ENCODE data around the gene UBE2G2.

UBE2G2 gene

GRCh38 chr21:44739316-44739715 lies 62.3 kb downstream of the UBE2G2 start:
- no peak for DNase-seq
- in situ Hi-C loops (cut with HindIII; ENCODE audit: low pct_ligation_motif_present, low pct_unique_long_range_greater_than_20kb, low sequenced_read_pairs): no loop called here

DNA sequence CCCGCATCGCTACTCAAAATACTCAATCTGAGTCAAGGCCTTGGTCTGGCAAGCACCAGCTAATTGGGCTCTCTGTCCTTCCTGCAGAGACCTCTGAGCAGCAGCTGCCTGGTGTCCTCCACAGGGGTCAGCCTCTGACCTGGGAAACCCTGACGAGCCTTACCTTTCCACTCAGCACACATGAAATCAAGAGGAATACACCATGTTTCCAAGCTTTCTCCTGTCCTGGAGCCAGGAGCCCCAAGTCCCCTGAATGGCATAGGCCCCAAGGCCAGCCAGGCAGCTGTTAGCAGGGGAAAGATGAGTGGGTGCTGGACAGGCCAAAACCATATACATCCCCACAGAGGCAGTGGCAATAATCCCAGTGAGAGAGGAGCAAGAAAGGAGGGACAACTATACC lies 63.0 kb downstream of the UBE2G2 start:
- no peak for DNase-seq
- in situ Hi-C loops (cut with HindIII; ENCODE audit: low pct_ligation_motif_present, low pct_unique_long_range_greater_than_20kb, low sequenced_read_pairs): no loop called here

GRCh38 chr21:44737706-44738354 lies 63.8 kb downstream of the UBE2G2 start:
- DNase-seq: no peak
- in situ Hi-C loops (cut with HindIII; ENCODE audit: low pct_ligation_motif_present, low pct_unique_long_range_greater_than_20kb, low sequenced_read_pairs): no loop called here

GRCh38 chr21:44736291-44737004 lies 65.2 kb downstream of the UBE2G2 start:
- no peak for DNase-seq

GRCh38 chr21:44735821-44736220 lies 65.8 kb downstream of the UBE2G2 start:
- in situ Hi-C loops (cut with HindIII; ENCODE audit: low pct_ligation_motif_present, low pct_unique_long_range_greater_than_20kb, low sequenced_read_pairs): no loop called here
- no peak for DNase-seq

More at GRCh38 chr21:44736291-44737004, 65.2 kb downstream of the UBE2G2 start:
- in situ Hi-C loops (cut with HindIII; ENCODE audit: low pct_ligation_motif_present, low pct_unique_long_range_greater_than_20kb, low sequenced_read_pairs): no loop called here

DNA sequence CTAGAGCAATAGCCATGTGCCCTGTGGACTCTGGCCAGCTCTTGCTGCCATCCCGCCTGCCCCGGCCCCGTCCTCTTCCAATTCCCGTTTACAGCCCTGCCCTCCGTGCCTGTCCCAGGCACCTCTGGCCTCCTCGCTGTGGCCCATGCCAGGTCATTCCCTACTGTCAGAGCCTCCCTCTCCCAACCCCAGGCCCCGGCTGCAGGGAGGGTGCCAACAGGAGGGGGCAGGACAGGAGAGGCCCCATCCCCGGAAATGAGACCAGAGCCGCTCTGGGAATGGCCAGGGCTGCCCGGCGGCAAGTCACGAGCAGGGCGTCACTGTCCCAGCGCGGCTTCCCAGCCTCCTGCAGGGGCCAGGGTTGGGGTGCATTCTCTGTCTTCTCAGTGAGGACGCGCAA lies 66.8 kb downstream of the UBE2G2 start:
- in situ Hi-C loops (cut with HindIII; ENCODE audit: low pct_ligation_motif_present, low pct_unique_long_range_greater_than_20kb, low sequenced_read_pairs): no loop called here
- no peak for DNase-seq

GRCh38 chr21:44734026-44734745 lies 67.4 kb downstream of the UBE2G2 start:
- in situ Hi-C loops (cut with HindIII; ENCODE audit: low pct_ligation_motif_present, low pct_unique_long_range_greater_than_20kb, low sequenced_read_pairs): no loop called here

DNA sequence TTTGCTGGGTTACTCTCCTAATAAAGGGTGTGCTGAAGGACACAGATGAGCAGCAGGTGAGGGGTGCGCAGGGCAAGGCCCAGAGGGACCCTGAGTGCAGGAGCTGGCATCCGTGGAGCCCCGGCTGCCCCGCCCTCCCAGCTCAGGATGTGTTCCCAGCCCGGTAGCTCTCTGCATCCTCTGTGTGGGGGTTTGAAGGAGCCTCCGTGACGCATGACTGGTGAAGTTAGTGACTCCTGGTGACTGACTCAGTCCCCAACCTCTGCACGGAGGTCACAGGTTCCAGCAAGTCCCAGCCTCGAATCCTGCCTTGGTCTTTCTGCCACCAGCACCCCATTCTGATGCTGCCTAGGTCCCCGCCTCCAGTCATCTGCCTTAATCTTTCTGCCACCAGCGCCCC lies 68.7 kb downstream of the UBE2G2 start:
- in situ Hi-C loops (cut with HindIII; ENCODE audit: low pct_ligation_motif_present, low pct_unique_long_range_greater_than_20kb, low sequenced_read_pairs): no loop called here
- no peak for DNase-seq

More at GRCh38 chr21:44734026-44734745, 67.4 kb downstream of the UBE2G2 start:
- no peak for DNase-seq

DNA sequence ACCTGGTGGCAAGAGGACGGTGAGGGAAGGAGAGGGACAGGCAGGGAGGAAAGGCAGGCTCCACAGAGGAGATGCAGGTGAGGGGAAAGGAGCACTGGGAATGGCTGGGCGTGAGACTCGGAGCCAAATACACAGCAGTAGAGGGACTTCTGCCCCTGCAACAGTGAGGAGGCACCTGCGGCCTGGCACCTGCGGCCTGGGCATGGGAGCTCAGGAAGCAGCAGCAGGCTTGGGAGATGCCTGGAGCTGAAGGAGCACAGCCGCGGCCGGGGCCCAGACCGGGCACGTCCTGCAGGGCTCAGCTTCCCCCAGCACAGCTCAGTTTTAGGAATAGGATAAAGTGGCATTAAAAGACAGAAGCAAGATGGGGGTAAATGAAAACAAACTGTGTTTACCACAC lies 69.4 kb downstream of the UBE2G2 start:
- no peak for DNase-seq
- in situ Hi-C loops (cut with HindIII; ENCODE audit: low pct_ligation_motif_present, low pct_unique_long_range_greater_than_20kb, low sequenced_read_pairs): no loop called here

DNA sequence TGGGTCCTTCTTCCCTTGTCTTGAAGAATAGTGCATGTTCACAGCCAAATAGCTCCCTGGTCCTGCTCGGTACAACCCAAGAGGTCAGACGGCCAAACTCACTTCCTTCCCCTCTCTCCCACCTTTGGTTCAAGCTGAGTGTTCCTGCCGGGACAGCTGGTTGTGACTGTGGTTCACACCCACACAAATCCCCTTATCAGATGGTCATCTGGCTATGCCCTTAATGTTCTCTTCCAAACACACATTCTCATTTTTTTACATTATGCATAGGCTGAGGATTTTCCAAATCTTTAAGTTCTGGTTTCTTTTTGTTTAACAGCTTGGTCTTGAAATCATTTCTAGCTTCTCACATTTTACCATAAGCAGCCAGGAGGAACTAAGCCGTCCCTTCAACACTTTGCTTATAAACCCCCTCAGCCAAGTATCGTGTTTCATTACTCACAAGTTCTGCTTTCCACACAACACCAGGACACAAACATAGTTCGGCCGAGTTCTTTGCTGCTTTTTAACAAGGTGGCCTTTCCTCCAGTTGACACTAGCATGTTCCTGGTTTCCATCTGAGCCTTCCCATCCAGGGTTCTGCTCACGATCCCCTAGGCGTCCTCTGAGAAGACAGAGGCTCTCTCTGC lies 70.6 kb downstream of the UBE2G2 start:
- DNase-seq: no peak
- in situ Hi-C loops (cut with HindIII; ENCODE audit: low pct_ligation_motif_present, low pct_unique_long_range_greater_than_20kb, low sequenced_read_pairs): no loop called here

DNA sequence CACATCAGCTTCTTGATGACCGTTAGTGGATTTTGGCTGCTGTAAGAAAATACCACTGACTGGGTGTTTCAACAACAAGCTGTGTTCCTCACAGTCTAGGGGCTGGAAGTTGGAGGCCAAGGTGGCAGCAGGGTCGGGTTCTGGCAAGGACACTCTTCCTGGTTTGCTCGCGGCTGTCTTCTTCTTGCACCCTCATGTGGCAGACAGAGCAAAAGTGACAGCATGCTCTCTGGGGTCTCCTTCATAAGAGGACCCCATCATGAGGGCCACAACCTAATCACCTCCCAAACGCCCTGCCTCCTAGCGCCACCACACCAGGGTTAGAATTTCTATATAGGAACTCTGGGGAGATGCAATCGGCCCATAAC lies 71.6 kb downstream of the UBE2G2 start:
- in situ Hi-C loops (cut with HindIII; ENCODE audit: low pct_ligation_motif_present, low pct_unique_long_range_greater_than_20kb, low sequenced_read_pairs): no loop called here
- DNase-seq: no peak

GRCh38 chr21:44729336-44730027 lies 72.1 kb downstream of the UBE2G2 start:
- no peak for DNase-seq
- in situ Hi-C loops (cut with HindIII; ENCODE audit: low pct_ligation_motif_present, low pct_unique_long_range_greater_than_20kb, low sequenced_read_pairs): no loop called here

GRCh38 chr21:44728716-44729115 lies 72.9 kb downstream of the UBE2G2 start:
- no peak for DNase-seq
- in situ Hi-C loops (cut with HindIII; ENCODE audit: low pct_ligation_motif_present, low pct_unique_long_range_greater_than_20kb, low sequenced_read_pairs): no loop called here

GRCh38 chr21:44727757-44728156 lies 73.9 kb downstream of the UBE2G2 start:
- DNase-seq: no peak
- in situ Hi-C loops (cut with HindIII; ENCODE audit: low pct_ligation_motif_present, low pct_unique_long_range_greater_than_20kb, low sequenced_read_pairs): no loop called here

DNA sequence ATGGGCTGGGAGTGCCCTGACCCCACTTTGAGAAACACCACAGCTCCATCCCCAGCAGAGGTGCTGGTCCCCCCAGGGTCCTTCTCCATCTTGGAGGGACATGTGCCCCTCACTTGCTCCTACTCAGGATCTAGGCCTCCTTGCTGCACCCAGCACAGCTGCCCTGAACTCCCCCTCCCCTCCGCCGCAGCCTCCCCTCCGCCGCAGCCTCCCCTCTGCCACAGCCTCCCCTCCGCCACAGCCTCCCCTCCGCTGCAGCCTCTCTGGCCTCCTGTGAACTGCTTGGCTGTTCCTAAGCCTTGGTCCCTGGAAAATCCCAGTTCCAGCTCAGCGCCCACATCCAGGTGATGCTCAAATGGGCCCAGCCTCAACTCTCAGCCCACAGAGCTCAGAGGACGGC lies 74.3 kb downstream of the UBE2G2 start:
- DNase-seq: no peak
- in situ Hi-C loops (cut with HindIII; ENCODE audit: low pct_ligation_motif_present, low pct_unique_long_range_greater_than_20kb, low sequenced_read_pairs): no loop called here

- in situ Hi-C loops (cut with HindIII; ENCODE audit: low pct_ligation_motif_present, low pct_unique_long_range_greater_than_20kb, low sequenced_read_pairs): no loop called here
- no peak for DNase-seq
These were observed 74.8 kb downstream of the UBE2G2 start for GRCh38 chr21:44726826-44727225.

DNA sequence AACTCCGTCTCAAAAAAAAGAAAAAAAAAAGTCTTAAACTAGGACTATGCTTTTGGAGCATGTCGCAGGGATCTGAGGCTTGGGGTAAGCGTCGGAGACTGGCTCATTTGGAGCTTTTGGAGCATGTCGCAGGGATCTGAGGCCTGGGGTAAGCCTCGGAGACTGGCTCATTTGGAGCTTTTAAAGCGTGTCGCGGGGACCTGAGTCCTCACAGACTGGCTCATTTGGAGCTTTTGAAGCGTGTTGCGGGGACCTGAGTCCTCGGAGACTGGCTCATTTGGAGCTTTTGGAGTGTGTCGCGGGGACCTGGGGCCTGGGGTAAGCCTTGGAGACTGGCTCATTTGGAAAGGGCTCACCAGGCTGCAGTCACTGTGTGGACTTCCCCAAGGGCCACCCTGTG lies 76.7 kb downstream of the UBE2G2 start:
- in situ Hi-C loops (cut with HindIII; ENCODE audit: low pct_ligation_motif_present, low pct_unique_long_range_greater_than_20kb, low sequenced_read_pairs): no loop called here
- no peak for DNase-seq

DNA sequence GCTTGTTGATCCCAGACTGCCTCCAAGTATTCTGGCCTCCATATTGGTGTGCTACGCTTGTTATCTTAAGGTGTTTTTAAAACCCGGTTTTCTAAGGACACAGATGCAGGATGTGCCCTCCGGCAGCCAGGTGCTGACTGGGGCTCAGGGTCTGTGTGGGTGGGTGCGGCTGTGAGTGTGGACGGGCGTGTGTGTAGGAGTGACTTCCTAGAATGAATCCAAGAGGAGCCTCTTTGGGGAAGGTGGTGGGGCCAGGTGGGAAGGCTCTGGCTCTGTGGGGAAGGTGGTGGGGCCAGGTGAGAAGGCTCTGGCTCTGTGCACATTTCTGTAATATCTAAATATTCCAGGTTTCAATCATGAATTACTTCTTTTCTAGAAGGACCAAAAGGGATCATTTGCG lies 77.4 kb downstream of the UBE2G2 start:
- in situ Hi-C loops (cut with HindIII; ENCODE audit: low pct_ligation_motif_present, low pct_unique_long_range_greater_than_20kb, low sequenced_read_pairs): no loop called here
- no peak for DNase-seq

Measured in ACHN (cell line).